Right lobe of liver (tissue), 6 donors: Measurements from ENCODE around the gene KIF15. TPM values are rescaled to one million over a fixed set of nuclear protein-coding genes. Genes with fewer than 3 reads are reported as not detected.

ENCODE experiments used
- ATAC-seq, 4 donors: fragments of 200-7000 bp; cut with Tn5 transposase; one replicate each; pipeline ENCODE4 v1.9.1; 2020; ENCODE audit warnings: mild to moderate bottlenecking in 4 of 4, moderate library complexity in 4 of 4
- DNase-seq, 3 donors: peaks; one replicate each; pipeline ENCODE4 v3.0.0-alpha.2; 2020
- H3K27ac ChIP-seq, 3 donors: fragments of 200-600 bp; one replicate each; pipeline ENCODE4 v1.8.0; 2022
- H3K27me3 ChIP-seq, 2 donors: fragments of 200-600 bp; one replicate each; pipeline ENCODE4 v1.8.0; 2022
- H3K36me3 ChIP-seq, 4 donors: fragments of 200-600 bp; sonication (generic) in 1 of 4; one replicate each; pipeline versions ENCODE4 v1.5.1 to v1.8.0; 2017 to 2022; ENCODE audit warnings: control low read depth in 1 of 4
- H3K4me1 ChIP-seq, 4 donors: fragments of 200-600 bp; sonication (generic) in 1 of 4; one replicate each; pipeline versions ENCODE4 v1.5.1 to v1.8.0; 2017 to 2022; ENCODE audit warnings: control low read depth in 1 of 4
- H3K4me3 ChIP-seq, 3 donors: fragments of 200-600 bp; one replicate each; pipeline ENCODE4 v1.8.0; 2022
- H3K9me3 ChIP-seq, 4 donors: fragments of 200-600 bp; sonication (generic) in 1 of 4; one replicate each; pipeline versions ENCODE4 v1.5.1 to v1.8.0; 2017 to 2022; ENCODE audit warnings: control low read depth in 1 of 4
- CTCF ChIP-seq, 4 donors: fragments of 200-600 bp in 3 of 4; fragments of 450-650 bp in 1 of 4; IDR thresholded peaks; one replicate each; pipeline versions ENCODE4 v1.5.1 to v1.8.0; 2016 to 2022; ENCODE audit warnings: antibody characterized with exemption in 4 of 4, mild to moderate bottlenecking in 2 of 4
- POLR2A ChIP-seq: fragments of 450-650 bp; IDR thresholded peaks from one replicate; pipeline ENCODE4 v1.6.1; 2017; ENCODE audit warnings: antibody characterized with exemption, mild to moderate bottlenecking
- WGBS: methylation state at CpG from one replicate; pipeline ENCODE4 v1.1.6; 2018; ENCODE audit warnings: low coverage, low lambda C conversion rate; ENCODE audit not compliant: insufficient coverage; ENCODE audit errors: missing lambda C conversion rate; 5-methylcytosine and 5-hydroxymethylcytosine counted together
- intact Hi-C, 2 donors: fragments of 100-400 bp; cut with DNase I; formaldehyde crosslinking; loops; one replicate each; pipeline versions ENCODE4 v1.11.2 to v1.14.1; 2022
- microRNA counts: library from miRNA; unstranded; fragments of <30 nt; microRNA quantifications from one replicate; lab custom pipeline; 2016
- total RNA-seq, 6 experiments: library from RNA; depleted of rRNA in 2 of 6; stranded (reverse); fragments of >200 nt in 2 of 6; fragmentation: NEBNext Ultra II Directional in 3 of 6; extraction: Animal tissue kit (Norgen Biotek cat#: 25700) in 3 of 6; gene quantifications; one replicate each; pipeline versions ENCODE4 v1.1.0 to v1.2.4, GENCODE V29; 2016 to 2023
- donor health status: DM: no; HTN: yes; CAD: no.
- donor health status: DM: no; HTN: no; CAD: no.
- donor health status: DM: no; HTN: no; CAD: no.
- donor health status: DM: no; HTN: yes; CAD: no.
- donor health status: DM: no; HTN: yes; CAD: no.

KIF15 gene
- total RNA-seq, 6 experiments from 2014 or later: 0.09 to 0.51 (median 0.22) TPM

- no peaks in the 10 kb centered on the region for H3K36me3 ChIP-seq
- H3K27ac ChIP-seq: no peak overlapping the region
- intact Hi-C loops: no loop called here
- no peak for ATAC-seq
- 55% methylated on average over 2 of the region's 2 CpGs for WGBS
- no peak overlapping the region for H3K4me3 ChIP-seq
- DNase-seq: no peak
- H3K9me3 ChIP-seq: no peaks in the 10 kb centered on the region
- no peaks in the 10 kb centered on the region for H3K27me3 ChIP-seq
- no peaks in the 10 kb centered on the region for H3K4me1 ChIP-seq
- TF ChIP-seq CTCF (IDR thresholded peaks at IDR 0.05) (no peak), POLR2A (no peak)
Observed at GRCh38 chr3:44893097-44893496, 131.5 kb downstream of the KIF15 start.

GRCh38 chr3:44894485-44894884 lies 132.9 kb downstream of the KIF15 start:
- no peak for DNase-seq
- WGBS: 62% methylated on average over 2 of the region's 5 CpGs
- Histone ChIP-seq H3K4me1 (no peaks in the 10 kb centered on the region), H3K27ac (no peak overlapping the region), H3K4me3 (no peak overlapping the region), H3K9me3 (no peaks in the 10 kb centered on the region), H3K27me3 (no peaks in the 10 kb centered on the region), H3K36me3 (no peaks in the 10 kb centered on the region)
- intact Hi-C loops: no loop called here
- ATAC-seq: no peak
- TF ChIP-seq CTCF (IDR thresholded peaks at IDR 0.05): no peak

GRCh38 chr3:44896440-44896839 lies 134.8 kb downstream of the KIF15 start:
- WGBS: 56% methylated on average over 1 of the region's 2 CpGs
- no peak for DNase-seq
- H3K4me1 ChIP-seq: no peaks in the 10 kb centered on the region
- no peak overlapping the region for H3K27ac ChIP-seq
- H3K36me3 ChIP-seq: no peaks in the 10 kb centered on the region
- no peak overlapping the region for H3K4me3 ChIP-seq
- no peaks in the 10 kb centered on the region for H3K9me3 ChIP-seq
- no peaks in the 10 kb centered on the region for H3K27me3 ChIP-seq
- no peak for ATAC-seq
- TF ChIP-seq POLR2A: no peak
- intact Hi-C loops: no loop called here

GRCh38 chr3:44899683-44900367 lies 138.2 kb downstream of the KIF15 start:
- DNase-seq (no peak), ATAC-seq (no peak)
- Histone ChIP-seq H3K36me3 (no peaks in the 10 kb centered on the region), H3K4me1 (no peaks in the 10 kb centered on the region), H3K27ac (no peak overlapping the region), H3K9me3 (no peaks in the 10 kb centered on the region), H3K27me3 (no peaks in the 10 kb centered on the region), H3K4me3 (no peak overlapping the region)
- TF ChIP-seq POLR2A: no peak
- no peak for TF ChIP-seq CTCF (IDR thresholded peaks at IDR 0.05)
- intact Hi-C loops: no loop called here
- WGBS: 37% methylated on average over 3 of the region's 13 CpGs

GRCh38 chr3:44902628-44903027 lies 141.0 kb downstream of the KIF15 start:
- H3K4me1 ChIP-seq: no peaks in the 10 kb centered on the region
- H3K4me3 ChIP-seq: no peak overlapping the region
- no peak overlapping the region for H3K27ac ChIP-seq
- DNase-seq (no peak), ATAC-seq (no peak)
- no peaks in the 10 kb centered on the region for H3K36me3 ChIP-seq
- WGBS: 56% methylated on average over 4 of the region's 4 CpGs
- TF ChIP-seq CTCF (IDR thresholded peaks at IDR 0.05) (no peak), POLR2A (no peak)
- intact Hi-C loops: no loop called here
- H3K9me3 ChIP-seq: no peaks in the 10 kb centered on the region
- no peaks in the 10 kb centered on the region for H3K27me3 ChIP-seq

MicroRNA genes within 50 kb of the gene (microRNA counts, 767-probe panel; counts per million panel counts)
- 237 counts per million for microRNA hsa-miR-564 (lab: Ali Mortazavi, UCI)

Other genes with a start within 250 kb of the KIF15 start
- 1 to 10 TPM; 1.2 to 2.5 (median 1.4) TPM for gene ZKSCAN7, start 206.6 kb upstream of the KIF15 start, total RNA-seq
- under 1 TPM; 0.06 to 0.82 (median 0.62) TPM for gene ZNF660, start 176.8 kb upstream of the KIF15 start, total RNA-seq
- 1 to 10 TPM; 4.4 to 9.5 (median 6.9) TPM for gene ZNF197, start 136.8 kb upstream of the KIF15 start, total RNA-seq
- 1 to 10 TPM; 1.6 to 3.0 (median 2.1) TPM for gene ZNF35, start 113.1 kb upstream of the KIF15 start, total RNA-seq
- 1 to 10 TPM in 4 of 6 experiments, under 1 TPM in 2; 0.50 to 1.7 (median 1.1) TPM for gene ZNF502, start 49.1 kb upstream of the KIF15 start, total RNA-seq
- gene ZNF501, start 32.2 kb upstream of the KIF15 start, total RNA-seq: 1 to 10 TPM in 3 of 6 experiments, under 1 TPM in 3; 0.43 to 1.2 (median 0.87) TPM
- gene KIAA1143, start 175 bp upstream of the KIF15 start, total RNA-seq: 10 to 100 TPM in 1 of 6 experiments, 1 to 10 TPM in 5; 7.2 to 11.6 (median 8.5) TPM
- 10 to 100 TPM in 2 of 6 experiments, 1 to 10 TPM in 4; 4.9 to 10.9 (median 8.4) TPM for gene TMEM42, start 100.1 kb downstream of the KIF15 start, total RNA-seq
- not detected for gene TGM4, start 112.8 kb downstream of the KIF15 start, total RNA-seq
- 10 to 100 TPM; 27.5 to 36.7 (median 32.0) TPM for gene ZDHHC3, start 214.4 kb downstream of the KIF15 start, total RNA-seq
- 10 to 100 TPM; 15.1 to 25.7 (median 15.9) TPM for gene EXOSC7, start 214.4 kb downstream of the KIF15 start, total RNA-seq